ENCODE data around the gene TMC3.

TMC3 gene

DNA sequence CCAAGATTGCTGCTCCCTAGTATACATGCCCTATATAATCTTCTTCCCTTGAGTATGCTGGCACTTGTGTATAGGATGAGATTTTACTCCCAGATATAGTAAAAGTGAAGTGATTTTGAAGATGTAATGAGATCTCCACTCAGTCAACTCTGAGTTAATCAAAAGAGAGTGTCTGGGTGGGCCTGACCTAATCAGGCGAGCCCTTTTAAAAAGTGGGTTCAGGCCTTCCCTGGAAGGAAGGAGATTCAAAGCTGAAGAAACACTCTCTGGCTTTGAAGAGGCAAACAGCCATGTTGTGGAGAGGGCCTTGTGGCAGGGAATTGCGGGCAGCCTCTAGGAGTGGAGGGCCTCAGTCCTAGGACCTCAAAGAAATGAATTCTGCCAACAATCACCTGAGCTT is 44.6 kb downstream of the TMC3 start:
- no peak for TF ChIP-seq FOXP2 (optimal IDR thresholded peaks at IDR 0.05; ENCODE audit: control extremely low read depth, extremely low read length, insufficient read depth)
- TF ChIP-seq POLR2AphosphoS5 (IDR thresholded peaks at IDR 0.05; ENCODE audit: borderline replicate concordance, low read depth, low read length), result no peak
- no peak for TF ChIP-seq EZH2 (IDR thresholded peaks at IDR 0.05)
- no peak overlapping the region for H3K4me3 ChIP-seq
- no peak overlapping the region for H3K9ac ChIP-seq (ENCODE audit: insufficient read length)
- H3K36me3 ChIP-seq (ENCODE audit: insufficient read depth, low read length), result no peaks in the 10 kb centered on the region
- H3K9me3 ChIP-seq (ENCODE audit: low read depth, low read length), result no peaks in the 10 kb centered on the region
- DNase-seq (ENCODE audit: low read depth, low spot score), result no peak
- H3K27ac ChIP-seq, result no peak overlapping the region

DNA sequence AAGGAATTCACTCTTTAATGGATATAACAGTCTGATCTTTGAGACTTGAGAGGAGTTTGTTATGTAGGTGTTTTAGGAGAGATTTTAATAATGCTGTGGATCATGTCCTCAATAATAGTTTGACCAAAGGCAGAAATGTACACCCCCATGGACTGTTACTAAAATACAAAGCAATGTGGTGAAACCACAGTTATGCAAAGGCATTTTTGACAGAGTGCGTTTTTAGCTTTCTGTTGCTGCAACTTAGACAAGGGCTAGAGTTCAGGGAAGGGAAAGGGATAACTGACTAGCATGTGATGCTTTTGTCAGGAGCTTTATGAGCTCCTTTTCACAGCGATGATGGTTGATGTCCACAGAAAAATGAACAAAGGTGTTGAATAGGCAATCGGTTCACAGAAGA is 46.5 kb downstream of the TMC3 start:
- Histone ChIP-seq H3K9ac (ENCODE audit: insufficient read length) (no peak overlapping the region), H3K36me3 (ENCODE audit: insufficient read depth, low read length) (no peaks in the 10 kb centered on the region), H3K4me3 (no peak overlapping the region), H3K9me3 (ENCODE audit: low read depth, low read length) (no peaks in the 10 kb centered on the region), H3K27ac (no peak overlapping the region)
- no peak for DNase-seq (ENCODE audit: low read depth, low spot score)
- TF ChIP-seq EZH2 (IDR thresholded peaks at IDR 0.05), result no peak
- no peak for TF ChIP-seq POLR2AphosphoS5 (IDR thresholded peaks at IDR 0.05; ENCODE audit: borderline replicate concordance, low read depth, low read length)
- TF ChIP-seq FOXP2 (optimal IDR thresholded peaks at IDR 0.05; ENCODE audit: control extremely low read depth, extremely low read length, insufficient read depth), result no peak

DNA sequence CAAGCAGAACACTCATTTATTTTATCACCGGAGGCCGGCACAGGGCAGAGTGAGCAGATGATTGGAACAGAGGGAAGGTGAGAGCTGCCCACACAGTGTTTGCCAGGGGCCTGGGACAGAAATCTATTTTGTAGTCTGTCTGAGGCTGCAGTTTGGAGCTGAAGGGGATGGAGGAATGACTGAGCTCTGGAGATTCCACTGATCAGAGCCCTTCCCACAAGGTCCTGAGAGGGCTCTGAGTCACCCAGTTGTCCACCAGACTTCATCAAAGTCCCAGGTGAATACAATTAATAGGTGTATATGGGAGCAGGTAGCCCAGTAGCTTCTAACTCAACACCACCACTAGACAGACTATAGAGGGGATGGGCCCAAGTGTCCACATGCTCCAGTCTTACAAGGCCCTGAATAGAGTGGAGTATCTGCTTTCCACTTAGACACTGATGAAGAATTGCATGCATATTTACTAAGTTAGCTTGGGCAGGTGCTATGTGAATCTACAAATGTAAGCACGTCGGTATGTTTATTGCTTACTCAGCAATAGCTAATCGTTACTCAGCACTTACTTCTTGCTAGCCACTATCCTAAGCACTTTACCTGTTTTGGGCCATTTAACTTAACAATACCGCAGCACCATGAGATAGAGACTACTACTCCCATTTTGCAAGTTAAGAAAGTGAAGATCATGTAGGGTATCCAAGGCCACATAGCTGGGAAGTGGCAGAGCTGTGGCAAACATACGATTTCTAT is 47.4 kb downstream of the TMC3 start:
- TF ChIP-seq FOXP2 (optimal IDR thresholded peaks at IDR 0.05; ENCODE audit: control extremely low read depth, extremely low read length, insufficient read depth) (no peak), EZH2 (IDR thresholded peaks at IDR 0.05) (no peak), POLR2AphosphoS5 (IDR thresholded peaks at IDR 0.05; ENCODE audit: borderline replicate concordance, low read depth, low read length) (no peak)
- no peak for DNase-seq (ENCODE audit: low read depth, low spot score)
- H3K27ac ChIP-seq, result no peak overlapping the region

DNA sequence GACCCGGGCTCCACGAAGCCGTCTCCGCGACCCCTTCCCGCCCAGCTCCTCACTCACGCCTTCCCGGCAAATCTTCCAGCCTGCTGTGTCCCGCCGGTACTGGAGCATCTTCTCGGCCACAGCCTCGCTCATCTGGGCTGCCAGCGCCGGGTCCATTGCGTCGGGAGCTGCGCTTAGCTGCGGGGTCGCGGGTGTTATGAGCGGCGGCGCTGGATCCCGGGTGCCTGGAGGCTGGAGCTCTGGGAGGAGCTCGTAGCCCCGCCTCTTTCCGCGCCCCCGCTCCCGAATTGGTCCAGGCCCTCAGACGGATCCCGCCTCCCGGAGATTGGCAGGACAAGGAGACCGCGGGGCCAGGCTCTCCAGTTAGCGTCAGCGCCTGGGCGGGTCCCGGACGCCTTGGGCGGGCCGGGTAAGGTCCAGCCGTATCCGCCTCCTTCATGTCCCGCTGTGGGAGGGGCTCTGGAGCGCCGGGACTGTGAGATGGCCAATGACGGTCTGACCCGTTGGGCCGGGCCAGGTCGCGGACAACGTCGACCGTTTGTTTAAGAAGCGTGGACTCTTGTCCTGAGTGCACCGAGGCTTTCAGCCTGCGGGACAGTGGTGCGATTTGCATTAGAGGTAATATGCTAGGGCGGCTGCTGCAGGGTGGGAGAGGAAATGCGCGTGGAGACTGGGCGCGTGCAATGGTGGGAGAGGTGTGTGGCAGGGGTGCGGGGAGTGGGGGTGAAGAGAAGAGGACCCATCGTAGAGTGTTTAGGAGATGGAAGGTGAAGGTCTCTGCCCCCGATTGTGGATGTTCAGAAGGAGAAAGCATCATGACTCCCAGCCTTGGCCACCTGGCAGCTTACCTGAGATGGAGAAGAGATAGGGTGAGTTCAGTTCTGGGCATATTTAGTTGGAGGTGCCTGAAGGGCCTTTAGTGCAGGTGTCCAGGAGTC is 49.8 kb downstream of the TMC3 start, which contains the start of gene STARD5:
STARD5 (minus strand) TSS at position 198 of the 938 bp plus-strand sequence; CDS start at position 156, 42 bp downstream.
- no peak for DNase-seq (ENCODE audit: low read depth, low spot score)
- no peaks in the 10 kb centered on the region for H3K36me3 ChIP-seq (ENCODE audit: insufficient read depth, low read length)
- no peak within 1 kb of the TSS for H3K9ac ChIP-seq (ENCODE audit: insufficient read length)
- H3K4me3 ChIP-seq, result peak within 1 kb of the TSS; percentile 73
- H3K27ac ChIP-seq, result no peak within 1 kb of the TSS
- H3K9me3 ChIP-seq (ENCODE audit: low read depth, low read length), result no peaks in the 10 kb centered on the region
- TF ChIP-seq POLR2AphosphoS5 (IDR thresholded peaks at IDR 0.05; ENCODE audit: borderline replicate concordance, low read depth, low read length), result no peak
- no peak for TF ChIP-seq EZH2 (IDR thresholded peaks at IDR 0.05)

More for the DNA sequence above, 47.4 kb downstream of the TMC3 start:
- no peaks in the 10 kb centered on the region for H3K36me3 ChIP-seq (ENCODE audit: insufficient read depth, low read length)
- no peaks in the 10 kb centered on the region for H3K9me3 ChIP-seq (ENCODE audit: low read depth, low read length)
- H3K9ac ChIP-seq (ENCODE audit: insufficient read length), result no peak overlapping the region
- no peak overlapping the region for H3K4me3 ChIP-seq

DNA sequence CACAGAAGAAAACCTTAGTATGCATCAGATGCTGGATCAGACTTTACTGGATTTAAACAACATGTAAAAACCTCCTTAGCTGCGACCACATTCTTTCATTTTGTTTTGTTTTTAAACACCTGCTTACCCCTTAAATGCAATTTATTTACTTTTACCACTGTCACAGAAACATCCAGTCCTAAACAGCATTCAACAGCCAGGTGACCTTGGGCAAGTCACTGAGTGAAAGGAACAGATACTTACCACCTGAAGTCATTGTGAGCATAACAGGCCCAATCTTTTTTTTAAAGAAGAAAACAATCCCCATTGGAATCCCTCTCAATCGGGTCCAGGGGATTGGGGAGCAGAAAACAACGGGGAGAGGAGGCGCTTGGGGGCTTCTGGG is 50.5 kb downstream of the TMC3 start:
- DNase-seq (ENCODE audit: low read depth, low spot score), result no peak
- Histone ChIP-seq H3K9me3 (ENCODE audit: low read depth, low read length) (no peaks in the 10 kb centered on the region), H3K9ac (ENCODE audit: insufficient read length) (no peak overlapping the region), H3K27ac (no peak overlapping the region), H3K36me3 (ENCODE audit: insufficient read depth, low read length) (no peaks in the 10 kb centered on the region), H3K4me3 (peak overlapping the region; percentile 73)
- TF ChIP-seq EZH2 (IDR thresholded peaks at IDR 0.05) (no peak), FOXP2 (optimal IDR thresholded peaks at IDR 0.05; ENCODE audit: control extremely low read depth, extremely low read length, insufficient read depth) (no peak), POLR2AphosphoS5 (IDR thresholded peaks at IDR 0.05; ENCODE audit: borderline replicate concordance, low read depth, low read length) (no peak)

DNA sequence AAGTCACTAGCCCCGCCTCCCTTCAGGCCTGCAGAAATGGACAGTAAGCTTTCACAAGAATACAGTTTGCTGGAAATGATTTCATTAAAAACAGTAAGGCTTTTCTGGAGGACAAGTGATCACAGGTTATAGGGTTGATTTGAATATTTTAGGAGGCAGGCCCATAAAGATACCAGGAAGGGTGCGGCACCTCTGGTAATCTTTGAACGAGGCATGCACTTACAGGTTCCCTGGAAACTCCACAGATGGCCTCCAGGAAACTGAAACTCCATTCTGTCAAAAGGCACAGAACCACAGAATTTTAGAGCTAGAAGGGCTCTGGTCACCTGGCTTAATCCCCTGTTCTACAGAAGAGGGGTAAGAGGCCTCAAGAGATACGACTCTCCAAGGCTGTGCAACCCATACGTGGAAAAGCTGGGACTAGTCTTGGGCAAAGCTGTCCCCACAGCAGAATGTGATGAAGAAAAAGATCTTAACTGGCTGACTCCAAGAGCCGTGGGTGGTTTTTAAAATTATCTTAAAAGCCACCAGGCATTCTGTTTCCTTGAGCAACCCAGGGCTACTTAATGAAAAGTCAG is 51.2 kb downstream of the TMC3 start:
- Histone ChIP-seq H3K4me3 (no peak overlapping the region), H3K36me3 (ENCODE audit: insufficient read depth, low read length) (no peaks in the 10 kb centered on the region), H3K9ac (ENCODE audit: insufficient read length) (no peak overlapping the region), H3K9me3 (ENCODE audit: low read depth, low read length) (no peaks in the 10 kb centered on the region), H3K27ac (no peak overlapping the region)
- no peak for DNase-seq (ENCODE audit: low read depth, low spot score)
- TF ChIP-seq EZH2 (IDR thresholded peaks at IDR 0.05) (no peak), POLR2AphosphoS5 (IDR thresholded peaks at IDR 0.05; ENCODE audit: borderline replicate concordance, low read depth, low read length) (no peak), FOXP2 (optimal IDR thresholded peaks at IDR 0.05; ENCODE audit: control extremely low read depth, extremely low read length, insufficient read depth) (no peak)

DNA sequence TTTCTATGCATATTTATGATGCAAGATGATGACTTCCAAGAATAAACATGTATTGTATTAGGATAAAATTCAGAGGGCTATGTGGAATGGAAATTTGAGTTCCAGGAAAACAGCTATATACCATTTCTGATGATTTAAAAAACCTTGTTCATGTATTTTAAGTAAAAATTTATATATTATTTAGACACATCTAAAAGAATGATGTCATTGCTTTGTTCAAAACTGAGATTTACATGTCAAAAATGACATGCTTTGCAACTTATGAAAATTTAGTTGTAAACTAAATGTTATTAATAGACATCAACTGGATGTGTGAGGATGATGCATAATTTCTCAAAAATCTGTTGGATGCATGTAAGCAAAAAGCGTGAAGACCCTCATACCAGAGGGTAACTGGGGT is 52.3 kb downstream of the TMC3 start:
- no peak for TF ChIP-seq FOXP2 (optimal IDR thresholded peaks at IDR 0.05; ENCODE audit: control extremely low read depth, extremely low read length, insufficient read depth)
- no peak for TF ChIP-seq EZH2 (IDR thresholded peaks at IDR 0.05)
- no peak for TF ChIP-seq POLR2AphosphoS5 (IDR thresholded peaks at IDR 0.05; ENCODE audit: borderline replicate concordance, low read depth, low read length)
- H3K27ac ChIP-seq, result no peak overlapping the region
- no peaks in the 10 kb centered on the region for H3K36me3 ChIP-seq (ENCODE audit: insufficient read depth, low read length)
- no peak for DNase-seq (ENCODE audit: low read depth, low spot score)
- no peaks in the 10 kb centered on the region for H3K9me3 ChIP-seq (ENCODE audit: low read depth, low read length)
- no peak overlapping the region for H3K4me3 ChIP-seq
- no peak overlapping the region for H3K9ac ChIP-seq (ENCODE audit: insufficient read length)

DNA sequence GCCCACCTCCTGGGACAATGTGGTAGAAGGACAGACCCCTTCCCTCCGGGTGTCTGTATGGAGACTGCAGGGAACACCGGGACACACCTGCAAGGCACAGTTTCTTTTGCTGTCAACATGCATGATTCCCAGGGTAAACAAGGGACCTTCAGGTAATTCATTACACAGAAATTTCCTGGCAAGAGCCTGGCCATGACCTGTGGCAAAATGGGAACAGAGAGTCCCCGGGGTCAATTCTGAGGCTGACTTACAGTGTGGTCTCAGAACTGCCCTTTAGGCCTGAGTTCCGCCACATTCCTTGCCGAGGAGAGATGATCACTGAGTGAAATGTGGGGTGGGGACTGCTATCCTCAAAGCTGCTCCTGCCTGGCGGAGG is 56.4 kb downstream of the TMC3 start:
- no peaks in the 10 kb centered on the region for H3K9me3 ChIP-seq (ENCODE audit: low read depth, low read length)
- H3K36me3 ChIP-seq (ENCODE audit: insufficient read depth, low read length), result no peaks in the 10 kb centered on the region
- H3K27ac ChIP-seq, result no peak overlapping the region
- TF ChIP-seq FOXP2 (optimal IDR thresholded peaks at IDR 0.05; ENCODE audit: control extremely low read depth, extremely low read length, insufficient read depth), result no peak
- TF ChIP-seq EZH2 (IDR thresholded peaks at IDR 0.05), result no peak
- TF ChIP-seq POLR2AphosphoS5 (IDR thresholded peaks at IDR 0.05; ENCODE audit: borderline replicate concordance, low read depth, low read length), result no peak
- no peak for DNase-seq (ENCODE audit: low read depth, low spot score)
- no peak overlapping the region for H3K9ac ChIP-seq (ENCODE audit: insufficient read length)
- H3K4me3 ChIP-seq, result no peak overlapping the region

Data from SK-N-MC (cell line).